Stomach (tissue), 4 donors: ENCODE results near the gene FGFBP1.

Experiments
- POLR2AphosphoS5 ChIP-seq, 3 donors: sonication (generic); formaldehyde crosslinking; IDR thresholded peaks; one replicate each; pipeline ENCODE4 v1.6.1; 2016; ENCODE audit warnings: antibody characterized with exemption in 3 of 3
- TF ChIP-seq, protein P1 (sequence below), 7 experiments: fragments of 450-650 bp in 4 of 7; fragments of 200-600 bp in 3 of 7; sonication (generic) in 3 of 7; IDR thresholded peaks; one replicate each; pipeline ENCODE4 v1.5.1; 2016 to 2019; ENCODE audit warnings: antibody characterized with exemption in 7 of 7, control low read depth in 2 of 7, mild to moderate bottlenecking in 1 of 7

DNA sequence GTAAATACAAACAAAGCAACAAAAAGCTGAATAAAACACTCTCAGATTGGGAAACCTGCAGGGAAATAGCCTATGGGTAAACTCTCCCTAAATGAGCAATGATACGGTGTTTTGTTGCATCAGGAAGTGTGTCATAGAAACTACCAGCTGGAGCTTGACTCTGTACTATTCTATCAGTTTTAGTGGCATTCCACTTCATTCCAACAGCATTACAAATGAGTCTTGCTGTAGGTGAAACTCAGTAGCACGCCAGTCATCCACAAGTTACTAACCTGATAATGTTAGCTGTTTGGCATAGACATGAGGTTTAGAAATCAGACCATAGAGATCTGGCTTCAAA is 24.9 kb downstream of the FGFBP1 start:
- no peak for TF ChIP-seq POLR2AphosphoS5 (IDR thresholded peaks at IDR 0.05)
- TF ChIP-seq, protein P1, sequence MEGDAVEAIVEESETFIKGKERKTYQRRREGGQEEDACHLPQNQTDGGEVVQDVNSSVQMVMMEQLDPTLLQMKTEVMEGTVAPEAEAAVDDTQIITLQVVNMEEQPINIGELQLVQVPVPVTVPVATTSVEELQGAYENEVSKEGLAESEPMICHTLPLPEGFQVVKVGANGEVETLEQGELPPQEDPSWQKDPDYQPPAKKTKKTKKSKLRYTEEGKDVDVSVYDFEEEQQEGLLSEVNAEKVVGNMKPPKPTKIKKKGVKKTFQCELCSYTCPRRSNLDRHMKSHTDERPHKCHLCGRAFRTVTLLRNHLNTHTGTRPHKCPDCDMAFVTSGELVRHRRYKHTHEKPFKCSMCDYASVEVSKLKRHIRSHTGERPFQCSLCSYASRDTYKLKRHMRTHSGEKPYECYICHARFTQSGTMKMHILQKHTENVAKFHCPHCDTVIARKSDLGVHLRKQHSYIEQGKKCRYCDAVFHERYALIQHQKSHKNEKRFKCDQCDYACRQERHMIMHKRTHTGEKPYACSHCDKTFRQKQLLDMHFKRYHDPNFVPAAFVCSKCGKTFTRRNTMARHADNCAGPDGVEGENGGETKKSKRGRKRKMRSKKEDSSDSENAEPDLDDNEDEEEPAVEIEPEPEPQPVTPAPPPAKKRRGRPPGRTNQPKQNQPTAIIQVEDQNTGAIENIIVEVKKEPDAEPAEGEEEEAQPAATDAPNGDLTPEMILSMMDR (IDR thresholded peaks at IDR 0.05) = no peak
